HG02610 (cell line): ENCODE measurements around the gene TBATA.

Experiments
- ATAC-seq: cut with Tn5 transposase; IDR thresholded peaks from one replicate; pipeline ENCODE4 v1.9.1; 2021; ENCODE audit warnings: mild to moderate bottlenecking, moderate library complexity; ENCODE audit not compliant: unreplicated experiment

The TBATA gene

GRCh38 chr10:70722820-70723424, 62.3 kb downstream of the TBATA start:
- no peak for ATAC-seq
